ENCODE data around the gene NHLRC4.

The NHLRC4 gene

GRCh38 chr16:566475-567372 lies at the start of gene NHLRC4:
Gene NHLRC4 (plus strand): TSS chr16:567005. CDS start chr16:568048, 1,043 bp downstream.
- no peak for DNase-seq

- no peak for DNase-seq
These were observed 47.9 kb upstream of the NHLRC4 start for GRCh38 chr16:518858-519257.

- no peak for DNase-seq
These were observed 47.4 kb upstream of the NHLRC4 start for GRCh38 chr16:519425-519824.

- DNase-seq: no peak
These were observed 46.7 kb upstream of the NHLRC4 start for GRCh38 chr16:519841-520687.

- no peak for DNase-seq
These were observed 46.0 kb upstream of the NHLRC4 start for GRCh38 chr16:520847-521246.

- no peak for DNase-seq
These were observed 45.2 kb upstream of the NHLRC4 start for GRCh38 chr16:521381-522210.

- DNase-seq: no peak
These were observed 44.3 kb upstream of the NHLRC4 start for GRCh38 chr16:522320-523096.

GRCh38 chr16:523097-523741 lies 43.6 kb upstream of the NHLRC4 start:
- no peak for DNase-seq

- DNase-seq: no peak
These were observed 42.3 kb upstream of the NHLRC4 start for GRCh38 chr16:524274-525040.

GRCh38 chr16:525123-525519 lies 41.7 kb upstream of the NHLRC4 start:
- no peak for DNase-seq

GRCh38 chr16:525520-526180 lies 41.2 kb upstream of the NHLRC4 start:
- DNase-seq: peak; percentile 71

- DNase-seq: no peak
These were observed 40.4 kb upstream of the NHLRC4 start for GRCh38 chr16:526181-527014.

- DNase-seq: peak; percentile 80
These were observed 39.5 kb upstream of the NHLRC4 start, which contains the start of gene CAPN15 for GRCh38 chr16:527015-527903. Gene CAPN15 (plus strand): TSS chr16:527712. CDS start chr16:546839, 19,127 bp downstream.

- DNase-seq: no peak
These were observed 38.4 kb upstream of the NHLRC4 start for GRCh38 chr16:528111-529011.

GRCh38 chr16:529012-529575 lies 37.7 kb upstream of the NHLRC4 start:
- peak; percentile 17 for DNase-seq

GRCh38 chr16:530111-530817 lies 36.5 kb upstream of the NHLRC4 start:
- no peak for DNase-seq

All from NK-92 treated with Interleukin-12 subunit alpha and Interleukin-12 subunit beta, amount 100 ng/mL, for 24 hours (cell line).